AG09309 (cell line): Measurements from ENCODE around the gene FNBP1L.
A peak's percentile ranks its signal among the peaks of the same experiment; 100 is the strongest.

ENCODE experiments used
- DNase-seq: peaks from one replicate; pipeline ENCODE4 v3.0.0-alpha.2; 2010; ENCODE audit warnings: low read depth
- H3K4me3 ChIP-seq: 2 replicates; pipeline ENCODE4 v1.5.1; 2011; ENCODE audit warnings: mild to moderate bottlenecking, low read depth, low read length, moderate library complexity; ENCODE audit not compliant: control insufficient read depth
- TF ChIP-seq, protein P1 (sequence below): IDR thresholded peaks from 2 replicates; pipeline ENCODE4 v1.5.1; 2011; ENCODE audit warnings: mild to moderate bottlenecking, low read depth, low read length, inconsistent platforms; ENCODE audit not compliant: insufficient read depth, control insufficient read depth; ENCODE audit errors: missing control alignments

The FNBP1L gene

GRCh38 chr1:93441589-93441988 lies 6.3 kb upstream of the FNBP1L start:
- no peak for DNase-seq
- no peak overlapping the region for H3K4me3 ChIP-seq
- TF ChIP-seq, protein P1, sequence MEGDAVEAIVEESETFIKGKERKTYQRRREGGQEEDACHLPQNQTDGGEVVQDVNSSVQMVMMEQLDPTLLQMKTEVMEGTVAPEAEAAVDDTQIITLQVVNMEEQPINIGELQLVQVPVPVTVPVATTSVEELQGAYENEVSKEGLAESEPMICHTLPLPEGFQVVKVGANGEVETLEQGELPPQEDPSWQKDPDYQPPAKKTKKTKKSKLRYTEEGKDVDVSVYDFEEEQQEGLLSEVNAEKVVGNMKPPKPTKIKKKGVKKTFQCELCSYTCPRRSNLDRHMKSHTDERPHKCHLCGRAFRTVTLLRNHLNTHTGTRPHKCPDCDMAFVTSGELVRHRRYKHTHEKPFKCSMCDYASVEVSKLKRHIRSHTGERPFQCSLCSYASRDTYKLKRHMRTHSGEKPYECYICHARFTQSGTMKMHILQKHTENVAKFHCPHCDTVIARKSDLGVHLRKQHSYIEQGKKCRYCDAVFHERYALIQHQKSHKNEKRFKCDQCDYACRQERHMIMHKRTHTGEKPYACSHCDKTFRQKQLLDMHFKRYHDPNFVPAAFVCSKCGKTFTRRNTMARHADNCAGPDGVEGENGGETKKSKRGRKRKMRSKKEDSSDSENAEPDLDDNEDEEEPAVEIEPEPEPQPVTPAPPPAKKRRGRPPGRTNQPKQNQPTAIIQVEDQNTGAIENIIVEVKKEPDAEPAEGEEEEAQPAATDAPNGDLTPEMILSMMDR = no peak

GRCh38 chr1:93442008-93442666 lies 5.8 kb upstream of the FNBP1L start:
- TF ChIP-seq, protein P1 = no peak
- DNase-seq = peak; percentile 35
- H3K4me3 ChIP-seq = no peak overlapping the region

DNA sequence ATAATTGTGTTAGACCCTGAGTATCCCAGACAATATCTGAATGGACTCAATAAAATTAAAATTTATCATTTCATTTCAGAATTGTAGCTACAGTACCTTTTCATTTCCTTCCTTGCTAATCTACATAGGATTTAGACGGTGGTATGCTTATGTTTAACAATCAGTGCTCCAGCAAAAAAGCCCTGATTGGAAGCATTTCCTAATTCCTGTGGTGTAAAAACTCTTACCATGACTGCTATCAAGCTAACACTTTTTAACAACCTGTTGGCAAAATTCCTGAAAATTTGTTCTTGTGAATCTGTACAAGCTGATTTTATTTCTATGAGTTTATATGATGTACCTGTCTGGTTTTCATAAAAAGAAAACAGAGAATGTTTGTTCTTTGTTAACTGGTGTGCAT lies 5.2 kb upstream of the FNBP1L start:
- no peak for DNase-seq
- TF ChIP-seq, protein P1 = no peak
- H3K4me3 ChIP-seq = no peak overlapping the region

DNA sequence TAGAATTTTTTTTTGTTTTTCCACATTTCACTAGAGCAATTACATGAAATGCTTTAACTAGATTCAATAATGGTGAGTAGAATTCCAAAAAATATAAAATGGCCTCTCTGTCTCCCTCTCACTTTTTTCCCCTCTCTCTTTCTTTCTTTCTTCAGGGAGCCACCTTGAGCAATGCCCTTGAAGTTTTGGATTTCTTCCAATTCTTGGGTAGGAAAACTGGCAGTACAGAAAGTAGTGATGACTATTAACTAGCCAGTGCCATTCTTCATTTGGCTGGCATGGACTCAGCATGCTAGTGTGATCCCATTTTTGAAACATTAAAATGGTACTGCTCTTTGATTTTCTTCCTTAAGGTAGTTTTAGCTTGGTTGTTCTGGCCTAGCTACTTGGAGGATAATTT lies 4.5 kb upstream of the FNBP1L start:
- TF ChIP-seq, protein P1 = no peak
- H3K4me3 ChIP-seq = no peak overlapping the region
- DNase-seq = no peak

DNA sequence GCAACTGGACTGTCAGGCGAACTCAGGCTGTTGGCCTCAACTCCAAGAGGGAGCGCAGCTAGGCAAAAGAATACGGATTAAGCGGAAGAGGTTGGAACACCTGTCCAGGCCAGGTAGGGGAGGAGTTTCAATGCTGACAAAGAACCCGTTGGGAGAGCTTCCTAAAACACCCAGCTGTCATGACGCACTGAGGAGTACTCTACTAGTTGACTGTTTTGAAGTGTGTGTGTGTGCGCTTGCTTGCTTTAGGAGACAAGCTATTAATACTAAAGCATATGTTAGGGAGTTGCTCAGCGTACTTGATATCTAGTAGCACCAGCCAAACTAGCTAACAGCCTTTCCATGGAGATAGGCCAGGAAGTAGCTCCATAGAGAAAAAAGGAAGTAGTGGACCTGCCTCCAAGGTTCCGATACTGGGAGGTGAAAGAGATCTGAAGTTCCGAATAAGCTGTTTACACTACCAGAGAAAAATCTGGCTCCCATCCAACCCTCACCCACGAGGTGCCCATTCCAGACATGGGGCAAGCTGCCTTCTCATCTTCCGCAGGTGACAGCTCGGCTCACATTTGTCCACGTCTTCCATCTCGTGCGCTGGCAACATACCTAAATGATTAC lies 974 bp upstream of the FNBP1L start:
- no peak overlapping the region for H3K4me3 ChIP-seq

GRCh38 chr1:93448292-93448982 lies 519 bp downstream of the FNBP1L start:
- no peak for DNase-seq
- peak overlapping the region; percentile 65 for H3K4me3 ChIP-seq
- TF ChIP-seq, protein P1 = no peak

More for the DNA sequence above, 974 bp upstream of the FNBP1L start:
- no peak for DNase-seq
- TF ChIP-seq, protein P1 = no peak
